Body of pancreas (tissue), 4 donors: ENCODE measurements around the gene GLG1.
"Not testable (repeated sequence)": the region's sequence is repeated elsewhere in the genome, so short reads cannot be mapped to it uniquely, and the experiment has no call there.

ENCODE experiments used
- POLR2A ChIP-seq, 3 donors: fragments of 450-650 bp; IDR thresholded peaks; one replicate each; pipeline ENCODE4 v1.6.1; 2016; ENCODE audit warnings: antibody characterized with exemption in 3 of 3, mild to moderate bottlenecking in 2 of 3
- TF ChIP-seq, protein P1 (sequence below), 7 experiments: fragments of 450-650 bp in 4 of 7; fragments of 200-600 bp in 3 of 7; sonication (generic) in 3 of 7; IDR thresholded peaks; one replicate each; pipeline ENCODE4 v1.5.1; 2016 to 2019; ENCODE audit warnings: antibody characterized with exemption in 7 of 7

DNA sequence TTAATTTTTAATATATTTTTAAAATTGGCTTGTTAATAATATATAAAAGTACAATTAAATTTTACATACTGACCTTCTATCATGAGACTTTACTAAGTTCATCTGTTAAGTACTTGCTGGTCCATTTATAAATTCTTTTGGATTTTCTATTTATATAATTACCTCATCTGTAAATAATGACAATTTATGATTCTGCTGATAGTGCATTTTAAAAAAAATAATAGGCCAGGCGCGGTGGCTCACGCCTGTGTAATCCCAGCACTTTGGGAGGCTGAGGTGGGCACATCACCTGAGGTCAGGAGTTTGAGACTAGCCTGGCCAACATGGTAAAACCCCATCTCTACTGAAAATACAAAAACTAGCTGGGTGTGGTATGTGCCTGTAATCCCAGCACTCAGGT lies 83.2 kb downstream of the GLG1 start:
- TF ChIP-seq, protein P1, sequence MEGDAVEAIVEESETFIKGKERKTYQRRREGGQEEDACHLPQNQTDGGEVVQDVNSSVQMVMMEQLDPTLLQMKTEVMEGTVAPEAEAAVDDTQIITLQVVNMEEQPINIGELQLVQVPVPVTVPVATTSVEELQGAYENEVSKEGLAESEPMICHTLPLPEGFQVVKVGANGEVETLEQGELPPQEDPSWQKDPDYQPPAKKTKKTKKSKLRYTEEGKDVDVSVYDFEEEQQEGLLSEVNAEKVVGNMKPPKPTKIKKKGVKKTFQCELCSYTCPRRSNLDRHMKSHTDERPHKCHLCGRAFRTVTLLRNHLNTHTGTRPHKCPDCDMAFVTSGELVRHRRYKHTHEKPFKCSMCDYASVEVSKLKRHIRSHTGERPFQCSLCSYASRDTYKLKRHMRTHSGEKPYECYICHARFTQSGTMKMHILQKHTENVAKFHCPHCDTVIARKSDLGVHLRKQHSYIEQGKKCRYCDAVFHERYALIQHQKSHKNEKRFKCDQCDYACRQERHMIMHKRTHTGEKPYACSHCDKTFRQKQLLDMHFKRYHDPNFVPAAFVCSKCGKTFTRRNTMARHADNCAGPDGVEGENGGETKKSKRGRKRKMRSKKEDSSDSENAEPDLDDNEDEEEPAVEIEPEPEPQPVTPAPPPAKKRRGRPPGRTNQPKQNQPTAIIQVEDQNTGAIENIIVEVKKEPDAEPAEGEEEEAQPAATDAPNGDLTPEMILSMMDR (IDR thresholded peaks at IDR 0.05) = not testable (repeated sequence)
- not testable (repeated sequence) for TF ChIP-seq POLR2A (IDR thresholded peaks at IDR 0.05)
